ENCODE measurements around the gene LMBR1.

DNA sequence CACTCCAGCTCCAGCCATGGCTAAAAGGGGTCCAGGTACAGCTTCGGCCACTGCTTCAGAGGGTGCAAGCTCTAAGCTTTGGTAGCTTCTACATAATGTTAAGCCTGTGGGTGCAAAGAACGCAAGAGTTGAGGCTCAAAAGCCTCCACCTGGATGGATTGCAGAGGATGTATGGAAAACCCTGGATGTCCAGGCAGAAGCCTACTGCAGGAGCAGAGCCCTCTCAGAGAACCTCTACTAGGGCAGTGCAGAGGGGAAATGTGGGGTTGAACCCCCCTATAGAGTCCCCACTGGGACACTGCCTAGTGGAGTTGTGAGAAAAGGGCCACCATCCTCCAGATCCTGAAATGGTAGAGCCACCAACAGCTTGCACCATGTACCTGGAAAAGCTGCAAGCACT lies 263.1 kb downstream of the LMBR1 start:
- no peak for TF ChIP-seq GATA2 (IDR thresholded peaks at IDR 0.05; ENCODE audit: insufficient read depth, insufficient read length, low read depth, low read length)
- TF ChIP-seq, protein P1, sequence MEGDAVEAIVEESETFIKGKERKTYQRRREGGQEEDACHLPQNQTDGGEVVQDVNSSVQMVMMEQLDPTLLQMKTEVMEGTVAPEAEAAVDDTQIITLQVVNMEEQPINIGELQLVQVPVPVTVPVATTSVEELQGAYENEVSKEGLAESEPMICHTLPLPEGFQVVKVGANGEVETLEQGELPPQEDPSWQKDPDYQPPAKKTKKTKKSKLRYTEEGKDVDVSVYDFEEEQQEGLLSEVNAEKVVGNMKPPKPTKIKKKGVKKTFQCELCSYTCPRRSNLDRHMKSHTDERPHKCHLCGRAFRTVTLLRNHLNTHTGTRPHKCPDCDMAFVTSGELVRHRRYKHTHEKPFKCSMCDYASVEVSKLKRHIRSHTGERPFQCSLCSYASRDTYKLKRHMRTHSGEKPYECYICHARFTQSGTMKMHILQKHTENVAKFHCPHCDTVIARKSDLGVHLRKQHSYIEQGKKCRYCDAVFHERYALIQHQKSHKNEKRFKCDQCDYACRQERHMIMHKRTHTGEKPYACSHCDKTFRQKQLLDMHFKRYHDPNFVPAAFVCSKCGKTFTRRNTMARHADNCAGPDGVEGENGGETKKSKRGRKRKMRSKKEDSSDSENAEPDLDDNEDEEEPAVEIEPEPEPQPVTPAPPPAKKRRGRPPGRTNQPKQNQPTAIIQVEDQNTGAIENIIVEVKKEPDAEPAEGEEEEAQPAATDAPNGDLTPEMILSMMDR (IDR thresholded peaks at IDR 0.05; ENCODE audit: extremely low read depth in 1 of 2, insufficient read depth in 1 of 2, low read depth in 1 of 2, low read length in 2 of 2) = no peak
- no peak for TF ChIP-seq MAX (IDR thresholded peaks at IDR 0.05; ENCODE audit: insufficient read depth, insufficient read length)
- TF ChIP-seq MYC (IDR thresholded peaks at IDR 0.05; ENCODE audit: low read depth, low read length) = no peak

Measured in endothelial cell of umbilical vein (primary cell).